ENCODE measurements around the gene KCNIP1. TPM values are rescaled to one million over a fixed set of nuclear protein-coding genes. Genes with fewer than 3 reads are reported as not detected.
A peak's percentile ranks its signal among the peaks of the same experiment; 100 is the strongest.

KCNIP1 gene
- total RNA-seq, 2 experiments from 2014 or later: not detected

- no peak overlapping the region for H3K27ac Mint-ChIP-seq
- CTCF ChIA-PET: no interaction called here
- no peak overlapping the region for H3K4me3 Mint-ChIP-seq
- H3K36me3 Mint-ChIP-seq (ENCODE audit: low read depth): no peaks in the 10 kb centered on the region
- no peak for DNase-seq
- H3K9me3 Mint-ChIP-seq: no peaks in the 10 kb centered on the region
- H3K4me1 Mint-ChIP-seq: no peaks in the 10 kb centered on the region
- POLR2A ChIA-PET: no interaction called here
- peaks cover 10% of the 10 kb centered on the region for H3K27me3 Mint-ChIP-seq
Measured at GRCh38 chr5:170656346-170656745, 152.5 kb downstream of the KCNIP1 start.

GRCh38 chr5:170660531-170660930, 156.7 kb downstream of the KCNIP1 start:
- ChIA-PET CTCF (interaction anchor here (1.6 kb wide), 1 partner anchor 16 kb away, joined by 3 read pairs; no protein-coding TSS in a partner anchor), POLR2A (no interaction called here)
- no peaks in the 10 kb centered on the region for H3K4me1 Mint-ChIP-seq
- H3K9me3 Mint-ChIP-seq: no peaks in the 10 kb centered on the region
- H3K36me3 Mint-ChIP-seq (ENCODE audit: low read depth): no peaks in the 10 kb centered on the region
- no peak overlapping the region for H3K4me3 Mint-ChIP-seq
- peaks cover 20% of the 10 kb centered on the region for H3K27me3 Mint-ChIP-seq
- H3K27ac Mint-ChIP-seq: no peak overlapping the region
- no peak for DNase-seq

- no peak overlapping the region for H3K4me3 Mint-ChIP-seq
- no peaks in the 10 kb centered on the region for H3K4me1 Mint-ChIP-seq
- no peaks in the 10 kb centered on the region for H3K36me3 Mint-ChIP-seq (ENCODE audit: low read depth)
- no peaks in the 10 kb centered on the region for H3K9me3 Mint-ChIP-seq
- peaks cover 20% of the 10 kb centered on the region for H3K27me3 Mint-ChIP-seq
- ChIA-PET CTCF (no interaction called here), POLR2A (no interaction called here)
- no peak for DNase-seq
- H3K27ac Mint-ChIP-seq: no peak overlapping the region
Measured at GRCh38 chr5:170662966-170663365, 159.1 kb downstream of the KCNIP1 start.

DNA sequence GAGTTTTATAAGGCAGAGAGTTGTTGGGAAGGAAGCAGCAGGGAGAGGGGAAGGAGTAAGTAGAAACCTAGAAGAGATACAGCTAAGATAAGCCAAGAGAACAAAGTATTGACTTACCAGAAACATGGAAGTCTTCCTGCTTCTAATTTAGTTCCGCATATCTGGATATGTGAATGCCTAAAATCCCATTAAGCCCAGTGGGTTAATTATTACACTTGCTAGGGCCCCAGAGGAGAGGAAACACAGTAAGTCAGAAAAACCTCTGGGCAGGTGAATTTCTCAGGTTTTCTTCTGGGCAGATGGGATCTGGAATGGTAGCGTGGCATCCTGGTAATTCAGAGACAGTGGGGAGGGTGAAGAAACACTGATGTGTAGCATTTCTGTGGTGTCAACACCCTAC, 175.0 kb downstream of the KCNIP1 start:
- Mint-ChIP-seq H3K27ac (no peak overlapping the region), H3K4me1 (peaks cover 10% of the 10 kb centered on the region), H3K9me3 (no peaks in the 10 kb centered on the region), H3K36me3 (ENCODE audit: low read depth) (no peaks in the 10 kb centered on the region), H3K27me3 (peaks cover 42% of the 10 kb centered on the region), H3K4me3 (no peak overlapping the region)
- POLR2A ChIA-PET: no interaction called here
- DNase-seq: no peak
- CTCF ChIA-PET: no interaction called here

GRCh38 chr5:170681013-170681433, 177.2 kb downstream of the KCNIP1 start:
- no peaks in the 10 kb centered on the region for H3K9me3 Mint-ChIP-seq
- no peaks in the 10 kb centered on the region for H3K36me3 Mint-ChIP-seq (ENCODE audit: low read depth)
- H3K27me3 Mint-ChIP-seq: peaks cover 45% of the 10 kb centered on the region
- DNase-seq: peak; percentile 81
- H3K4me1 Mint-ChIP-seq: peaks cover 10% of the 10 kb centered on the region
- ChIA-PET POLR2A (no interaction called here), CTCF (no interaction called here)
- H3K4me3 Mint-ChIP-seq: peak overlapping the region; percentile 25
- H3K27ac Mint-ChIP-seq: no peak overlapping the region

DNA sequence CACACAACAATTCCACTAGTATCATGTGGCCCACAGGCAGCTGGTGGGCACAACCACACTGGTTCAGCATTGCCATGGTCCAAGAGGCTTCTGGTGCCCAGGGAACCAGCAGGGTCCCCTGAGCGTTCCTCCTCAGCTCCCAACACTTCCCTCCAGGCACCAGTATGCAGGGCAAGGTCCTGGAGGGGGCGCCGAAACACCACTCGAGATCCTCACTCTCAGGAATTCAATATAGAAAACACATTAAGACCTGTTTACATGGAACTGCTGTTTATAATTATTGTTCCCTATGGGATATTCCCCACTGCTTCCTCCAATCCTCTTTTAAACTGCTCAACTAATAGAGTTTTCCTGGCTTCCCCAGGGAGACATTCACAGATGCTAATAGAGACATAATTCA, 187.8 kb downstream of the KCNIP1 start:
- Mint-ChIP-seq H3K27ac (no peak overlapping the region), H3K9me3 (no peaks in the 10 kb centered on the region), H3K4me3 (no peak overlapping the region), H3K27me3 (peaks cover 40% of the 10 kb centered on the region), H3K4me1 (no peaks in the 10 kb centered on the region), H3K36me3 (ENCODE audit: low read depth) (no peaks in the 10 kb centered on the region)
- ChIA-PET POLR2A (no interaction called here), CTCF (no interaction called here)
- DNase-seq: no peak

DNA sequence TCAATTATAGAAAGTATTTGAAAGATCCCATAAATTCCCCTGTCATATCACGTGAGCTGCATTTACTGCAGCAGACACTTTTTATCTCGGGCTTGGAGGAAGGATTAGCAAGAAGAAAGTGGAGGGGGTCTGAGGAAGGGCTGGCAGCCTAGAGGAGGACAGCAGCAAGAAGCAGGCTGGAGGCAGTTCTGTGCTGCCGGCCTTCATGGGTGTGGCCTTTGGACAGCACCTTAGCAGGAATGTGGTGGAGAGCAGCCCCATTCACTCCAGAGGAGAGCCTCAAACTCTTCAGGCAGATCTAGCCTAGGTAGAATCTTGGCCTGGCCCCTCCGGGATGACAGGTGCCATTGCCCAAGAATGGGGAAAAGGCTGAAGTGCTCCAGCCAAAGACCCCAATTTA, 189.9 kb downstream of the KCNIP1 start:
- H3K27ac Mint-ChIP-seq: no peak overlapping the region
- ChIA-PET POLR2A (no interaction called here), CTCF (no interaction called here)
- no peaks in the 10 kb centered on the region for H3K4me1 Mint-ChIP-seq
- no peaks in the 10 kb centered on the region for H3K9me3 Mint-ChIP-seq
- no peak overlapping the region for H3K4me3 Mint-ChIP-seq
- H3K36me3 Mint-ChIP-seq (ENCODE audit: low read depth): no peaks in the 10 kb centered on the region
- DNase-seq: no peak
- H3K27me3 Mint-ChIP-seq: peaks cover 42% of the 10 kb centered on the region

DNA sequence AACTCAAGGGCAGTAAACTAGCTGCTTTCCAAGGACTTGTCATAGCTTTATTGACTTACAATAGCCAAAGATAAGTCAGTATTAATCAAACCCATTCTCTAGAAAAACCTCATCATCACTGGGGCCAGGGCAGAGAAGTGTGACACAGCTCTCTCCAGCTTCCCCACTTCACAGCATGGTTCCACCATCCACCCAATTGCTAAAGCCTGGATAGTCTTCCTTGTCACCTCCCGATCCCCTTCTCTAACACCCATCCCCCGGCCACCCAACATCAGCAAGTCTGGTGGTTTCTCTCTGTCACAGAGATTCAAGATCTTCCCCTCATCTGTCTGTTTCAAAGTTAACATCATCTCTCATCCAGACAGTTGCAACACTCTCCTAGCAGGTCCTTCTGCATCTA, 191.1 kb downstream of the KCNIP1 start:
- ChIA-PET CTCF (no interaction called here), POLR2A (no interaction called here)
- Mint-ChIP-seq H3K4me3 (no peak overlapping the region), H3K4me1 (no peaks in the 10 kb centered on the region), H3K27me3 (peaks cover 33% of the 10 kb centered on the region), H3K9me3 (no peaks in the 10 kb centered on the region), H3K36me3 (ENCODE audit: low read depth) (no peaks in the 10 kb centered on the region), H3K27ac (no peak overlapping the region)
- no peak for DNase-seq

- H3K9me3 Mint-ChIP-seq: no peaks in the 10 kb centered on the region
- peaks cover 24% of the 10 kb centered on the region for H3K27me3 Mint-ChIP-seq
- H3K4me3 Mint-ChIP-seq: no peak overlapping the region
- CTCF ChIA-PET: no interaction called here
- no peak overlapping the region for H3K27ac Mint-ChIP-seq
- H3K36me3 Mint-ChIP-seq (ENCODE audit: low read depth): no peaks in the 10 kb centered on the region
- no peaks in the 10 kb centered on the region for H3K4me1 Mint-ChIP-seq
- no peak for DNase-seq
- POLR2A ChIA-PET: no interaction called here
Measured at GRCh38 chr5:170697031-170697430, 193.2 kb downstream of the KCNIP1 start.

GRCh38 chr5:170700503-170700902, 196.7 kb downstream of the KCNIP1 start:
- Mint-ChIP-seq H3K4me1 (no peaks in the 10 kb centered on the region), H3K27me3 (peaks cover 9% of the 10 kb centered on the region), H3K36me3 (ENCODE audit: low read depth) (no peaks in the 10 kb centered on the region), H3K27ac (no peak overlapping the region), H3K9me3 (no peaks in the 10 kb centered on the region), H3K4me3 (no peak overlapping the region)
- ChIA-PET CTCF (no interaction called here), POLR2A (no interaction called here)
- DNase-seq: no peak

DNA sequence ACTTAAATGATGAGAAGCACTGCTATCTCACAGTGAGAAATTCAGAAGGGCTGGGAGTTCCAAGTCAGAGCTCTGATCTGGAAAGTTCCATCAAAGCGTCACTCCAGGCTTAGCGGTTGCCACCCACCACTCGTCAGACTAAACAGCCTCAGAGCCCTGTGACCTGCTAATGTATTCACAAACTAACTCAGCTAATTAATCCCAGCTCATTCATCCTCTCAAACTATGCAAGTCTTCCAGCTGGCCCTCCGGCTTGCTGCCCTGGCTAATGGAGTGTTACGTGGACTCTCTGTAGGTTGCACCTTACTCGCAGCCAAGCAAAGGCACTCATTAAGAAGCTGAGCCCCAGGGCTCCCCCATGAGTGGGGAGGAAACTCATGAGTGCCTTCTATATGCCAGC, 197.5 kb downstream of the KCNIP1 start:
- H3K4me1 Mint-ChIP-seq: no peaks in the 10 kb centered on the region
- no peaks in the 10 kb centered on the region for H3K36me3 Mint-ChIP-seq (ENCODE audit: low read depth)
- DNase-seq: no peak
- peaks cover 6% of the 10 kb centered on the region for H3K27me3 Mint-ChIP-seq
- POLR2A ChIA-PET: no interaction called here
- H3K9me3 Mint-ChIP-seq: no peaks in the 10 kb centered on the region
- no peak overlapping the region for H3K4me3 Mint-ChIP-seq
- CTCF ChIA-PET: interaction anchor here (0.6 kb wide), 1 partner anchor 1100 kb away, joined by 3 read pairs; no protein-coding TSS in a partner anchor
- no peak overlapping the region for H3K27ac Mint-ChIP-seq

- H3K4me3 Mint-ChIP-seq: no peak overlapping the region
- H3K27me3 Mint-ChIP-seq: peaks cover 11% of the 10 kb centered on the region
- no peaks in the 10 kb centered on the region for H3K9me3 Mint-ChIP-seq
- ChIA-PET CTCF (no interaction called here), POLR2A (no interaction called here)
- no peaks in the 10 kb centered on the region for H3K4me1 Mint-ChIP-seq
- no peaks in the 10 kb centered on the region for H3K36me3 Mint-ChIP-seq (ENCODE audit: low read depth)
- DNase-seq: no peak
- H3K27ac Mint-ChIP-seq: no peak overlapping the region
Measured at GRCh38 chr5:170704417-170705192, 200.8 kb downstream of the KCNIP1 start.

GRCh38 chr5:170709640-170710039, 205.8 kb downstream of the KCNIP1 start:
- CTCF ChIA-PET: no interaction called here
- no peak for DNase-seq
- H3K27ac Mint-ChIP-seq: no peak overlapping the region
- H3K27me3 Mint-ChIP-seq: peaks cover 11% of the 10 kb centered on the region
- POLR2A ChIA-PET: no interaction called here
- H3K36me3 Mint-ChIP-seq (ENCODE audit: low read depth): no peaks in the 10 kb centered on the region
- no peak overlapping the region for H3K4me3 Mint-ChIP-seq
- no peaks in the 10 kb centered on the region for H3K9me3 Mint-ChIP-seq
- no peaks in the 10 kb centered on the region for H3K4me1 Mint-ChIP-seq

- Mint-ChIP-seq H3K4me3 (no peak overlapping the region), H3K27me3 (peaks cover 13% of the 10 kb centered on the region), H3K36me3 (ENCODE audit: low read depth) (no peaks in the 10 kb centered on the region), H3K4me1 (no peaks in the 10 kb centered on the region), H3K9me3 (no peaks in the 10 kb centered on the region), H3K27ac (no peak overlapping the region)
- CTCF ChIA-PET: no interaction called here
- POLR2A ChIA-PET: no interaction called here
- no peak for DNase-seq
Measured at GRCh38 chr5:170711300-170711699, 207.5 kb downstream of the KCNIP1 start.

All from activated CD4-positive, alpha-beta T cell treated with anti-CD3 and anti-CD28 coated beads, Interleukin-2, amount 10 ng/mL, durations not matched to agents 7 days and 5 days (primary cell).